Activated T-helper 1 cell treated with Interleukin-2 at 50 U/mL for 16 hours (primary cell): Measurements from ENCODE around the gene MYCBP.
A peak's percentile ranks its signal among the peaks of the same experiment; 100 is the strongest.

Experiments used
- DNase-seq: peaks from one replicate; pipeline ENCODE4 v3.0.0-alpha.2; 2020; ENCODE audit warnings: low read depth

MYCBP gene

DNA sequence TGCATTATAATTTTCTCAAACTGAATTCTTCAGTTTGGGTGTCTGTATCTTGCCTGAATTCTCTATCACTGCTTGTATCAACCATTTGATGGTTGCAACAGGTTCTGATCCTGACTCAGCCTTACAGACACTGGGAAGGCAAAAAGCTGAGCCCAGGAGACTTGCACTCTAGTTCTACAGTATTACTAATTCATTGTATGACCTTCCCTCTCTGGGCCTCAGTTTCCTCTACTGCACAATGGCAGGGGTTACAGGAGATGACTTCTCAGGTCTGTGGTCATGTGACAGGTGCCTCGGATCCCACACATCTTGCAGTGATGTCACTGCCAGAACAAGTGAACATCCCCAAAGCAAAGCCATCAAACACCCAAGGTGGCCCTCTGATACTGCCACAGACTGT, 52.3 kb downstream of the MYCBP start:
- DNase-seq = no peak

DNA sequence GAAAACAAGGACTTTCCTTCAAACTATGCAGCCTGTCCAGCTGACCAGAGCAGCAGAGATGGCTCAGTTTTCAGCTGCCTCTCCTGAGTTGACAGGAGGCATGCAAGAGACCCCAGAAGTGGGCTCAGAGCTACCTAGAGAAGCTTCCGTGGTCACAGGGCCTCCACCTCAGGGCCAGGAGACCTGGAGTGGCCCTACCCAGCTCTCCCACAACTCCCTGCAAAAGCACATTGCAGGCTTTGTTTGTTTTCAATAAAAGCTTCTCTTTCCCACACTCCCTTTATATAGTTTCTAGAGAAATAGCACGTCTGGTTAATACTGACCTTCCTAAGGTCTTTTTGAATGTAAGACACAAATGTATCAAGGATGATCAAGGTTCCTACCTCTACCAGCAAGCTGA, 53.6 kb downstream of the MYCBP start:
- no peak for DNase-seq

DNA sequence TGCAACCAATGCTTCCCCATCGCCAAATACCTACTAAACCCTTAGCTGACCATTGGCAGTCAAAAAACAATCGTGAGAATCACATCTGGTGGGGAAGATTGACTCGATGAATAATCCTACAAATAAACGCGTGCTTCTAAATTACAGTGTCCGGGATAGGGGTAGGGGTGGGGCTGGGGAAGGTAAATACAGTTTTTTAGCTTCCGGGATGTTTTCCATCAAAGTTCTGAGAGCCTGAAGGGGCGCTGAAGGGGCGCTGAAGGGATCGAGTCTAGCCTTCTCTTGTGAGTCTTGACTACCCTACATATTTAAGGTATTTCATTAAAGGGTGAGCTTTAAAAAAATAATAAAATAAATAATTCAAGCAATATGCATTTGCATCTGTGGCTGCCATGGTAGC, 54.1 kb downstream of the MYCBP start:
- no peak for DNase-seq

DNA sequence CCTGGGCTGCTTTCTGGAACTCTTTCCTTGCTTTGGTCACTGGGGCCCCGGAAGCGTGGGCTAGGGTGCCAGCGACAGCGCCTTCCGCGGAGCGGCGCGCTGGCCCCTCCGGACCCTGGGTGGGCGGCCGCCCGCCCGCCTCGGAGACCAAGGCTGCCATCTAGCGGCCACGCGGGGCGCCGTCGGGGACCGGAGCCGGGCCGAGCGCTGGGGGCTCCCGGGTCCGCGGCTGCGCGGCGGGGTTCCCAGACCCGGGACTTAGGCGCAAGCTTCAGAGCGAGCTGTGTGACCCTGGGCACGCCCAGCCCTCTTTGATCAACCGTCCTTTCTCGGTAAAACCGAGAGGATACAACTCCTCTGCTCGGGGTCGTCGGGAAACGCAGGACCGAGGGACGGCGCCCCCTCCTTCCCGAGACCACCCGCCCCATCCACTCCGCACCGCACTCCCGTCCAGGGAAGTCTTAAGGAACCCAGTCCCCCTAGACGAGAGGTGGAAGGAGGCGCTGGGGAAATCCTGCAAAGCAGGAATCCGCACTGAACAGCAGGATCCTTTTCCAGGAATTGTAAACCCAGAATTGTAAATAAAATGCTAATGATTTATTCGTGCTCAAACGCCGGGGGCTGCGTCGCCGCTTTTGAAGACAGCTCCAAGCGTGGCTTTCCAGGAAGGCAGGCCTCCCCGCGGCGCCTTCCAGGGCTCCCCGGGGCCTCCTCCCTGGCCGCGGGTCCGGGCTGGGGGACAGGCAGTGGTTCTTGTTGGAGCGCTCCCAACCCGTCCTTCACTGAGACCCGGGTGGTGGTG, 54.8 kb downstream of the MYCBP start:
- peak; percentile 12 for DNase-seq

DNA sequence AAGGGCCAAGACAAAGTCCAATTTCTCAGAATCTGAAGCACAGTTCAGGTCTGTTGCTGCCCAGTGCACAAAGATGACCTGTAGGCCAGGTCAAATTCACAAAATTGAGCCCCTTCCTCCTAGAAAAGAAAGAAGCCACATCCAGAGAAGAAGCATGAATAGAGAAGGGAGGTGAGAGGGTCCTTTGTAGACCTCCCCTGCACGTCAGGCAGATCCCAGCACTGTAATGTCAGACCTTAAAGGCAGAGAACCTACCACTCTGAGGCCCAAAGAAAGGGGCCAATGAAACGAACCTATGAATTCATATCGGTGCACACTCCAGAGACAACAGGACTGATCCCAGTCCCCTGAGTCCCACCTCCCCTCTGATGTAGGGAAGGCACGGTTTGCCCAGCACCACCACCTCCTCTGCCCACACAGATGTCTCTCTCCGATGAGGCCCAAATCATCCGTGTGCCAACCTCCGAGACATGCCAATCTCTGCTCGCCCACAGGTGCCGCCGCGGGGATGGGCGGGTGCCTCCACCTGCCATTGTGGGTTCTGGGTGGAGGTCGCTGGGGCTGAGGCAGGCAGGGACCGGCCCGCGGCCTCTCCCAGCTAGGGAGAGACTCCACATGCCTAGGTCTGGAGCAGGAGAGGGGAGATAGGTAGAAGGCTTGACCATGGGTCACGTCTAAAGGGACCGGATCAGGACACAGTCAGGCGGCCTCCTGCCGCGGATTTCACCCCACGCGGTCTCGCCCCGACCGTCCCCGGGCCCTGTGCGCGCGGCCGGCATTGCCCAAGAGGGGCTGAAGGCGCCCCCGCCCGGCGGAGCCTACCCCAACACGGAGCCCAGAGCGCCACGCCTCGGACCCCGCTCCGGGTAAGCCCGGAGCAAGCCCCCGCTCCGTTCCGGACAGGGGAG, 55.6 kb downstream of the MYCBP start:
- DNase-seq = no peak

DNA sequence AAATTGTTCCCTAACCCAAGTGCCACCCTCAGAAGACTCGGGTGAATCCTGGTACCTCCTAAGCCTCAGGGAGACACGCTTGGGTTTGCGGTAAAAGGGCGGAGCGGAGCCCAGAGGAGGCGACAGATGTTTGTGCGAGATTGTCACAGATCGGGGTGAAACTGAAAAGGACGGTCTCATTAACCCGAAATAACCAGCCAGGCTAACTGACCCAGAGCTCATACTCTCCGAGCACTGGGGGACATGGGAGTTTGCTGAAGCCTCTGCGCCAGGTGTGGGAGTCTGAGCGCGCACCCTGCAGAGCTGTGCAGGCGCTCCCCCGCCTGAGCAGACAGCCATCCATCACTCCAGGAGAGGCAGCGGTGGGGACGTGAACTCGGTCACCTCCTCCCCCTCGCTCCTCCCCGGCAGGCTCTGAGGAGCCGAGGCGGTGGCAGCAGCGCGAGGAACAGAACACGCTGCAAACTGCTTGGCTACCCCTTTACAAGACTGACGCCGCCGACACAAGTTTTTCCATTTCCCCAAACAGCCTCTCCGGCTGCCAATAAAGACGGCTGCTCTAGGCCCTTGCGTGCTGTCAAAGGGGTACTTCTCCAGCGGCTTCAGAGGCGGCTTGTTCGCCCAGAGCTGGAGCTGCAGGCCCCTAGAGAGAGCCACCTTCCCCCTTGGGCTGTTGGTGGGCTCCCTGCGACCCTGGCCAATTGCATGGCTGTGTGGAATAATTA, 57.1 kb downstream of the MYCBP start:
- no peak for DNase-seq

DNA sequence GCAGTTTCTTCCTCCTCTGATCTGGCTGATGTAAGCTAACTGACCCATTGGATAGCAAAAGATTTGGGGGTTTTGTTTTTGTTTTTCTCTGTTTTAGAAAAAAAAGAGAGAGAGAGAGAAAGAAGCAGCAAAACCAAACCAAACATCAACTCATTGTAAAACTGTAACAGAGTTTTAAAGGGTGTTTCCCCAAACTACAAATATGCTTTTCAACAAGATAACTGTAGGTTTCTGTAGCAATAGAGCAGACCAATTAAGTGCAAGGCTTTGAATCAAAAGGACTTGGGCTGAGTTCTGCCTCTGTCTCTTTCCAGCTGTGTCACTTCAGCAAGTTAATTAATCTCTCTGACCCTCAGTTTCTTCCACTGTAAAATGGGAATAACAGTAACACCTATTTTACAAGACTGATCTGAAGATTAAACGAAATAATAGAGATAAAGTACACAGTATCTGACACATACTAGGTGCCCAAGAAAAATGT, 58.1 kb downstream of the MYCBP start:
- no peak for DNase-seq

DNA sequence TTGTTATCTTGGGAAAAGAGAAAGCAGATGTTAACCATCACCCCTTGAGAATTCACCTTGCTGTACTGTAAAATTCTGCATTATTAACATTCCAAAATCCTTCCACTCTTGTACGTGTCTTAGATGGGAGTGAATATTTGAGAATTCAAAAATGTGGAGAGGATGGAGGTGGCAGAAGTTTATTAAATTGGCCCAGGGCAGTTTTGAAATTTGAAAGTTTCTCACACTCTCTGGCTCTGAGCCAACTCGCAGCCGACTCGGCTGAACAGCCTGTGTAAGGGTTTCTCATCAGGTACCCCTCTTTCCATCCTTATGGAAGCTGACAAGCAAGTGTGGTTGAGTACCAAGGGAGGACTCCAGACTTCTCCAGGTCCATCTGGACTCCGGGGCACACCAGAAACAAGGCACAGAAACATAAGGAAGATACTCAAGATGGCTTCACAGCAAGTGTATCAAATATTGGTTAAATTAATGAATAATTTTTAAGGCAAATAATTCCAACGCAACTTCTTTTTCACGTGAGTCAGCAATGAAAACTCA, 58.6 kb downstream of the MYCBP start:
- DNase-seq = no peak

DNA sequence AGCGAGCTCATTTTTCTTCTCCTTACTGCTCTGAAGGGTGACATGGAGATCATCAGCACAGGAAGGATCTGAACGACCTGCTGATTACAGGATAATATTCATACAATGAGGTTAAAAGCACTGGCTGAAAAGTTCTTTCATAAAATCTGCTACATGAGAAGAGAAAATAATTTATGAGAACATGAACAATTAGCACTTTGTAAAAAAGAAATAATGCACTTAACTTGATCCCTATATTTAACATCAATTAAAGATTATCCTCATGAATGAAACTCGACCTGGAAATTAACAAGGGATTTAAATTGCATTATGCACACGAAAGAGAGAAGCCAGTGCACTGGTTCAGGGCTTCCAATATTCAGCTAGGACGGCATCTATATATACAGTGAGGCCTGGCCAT, 60.2 kb downstream of the MYCBP start:
- DNase-seq = no peak
